ENCODE measurements around the gene FSD1.
"Not testable (repeated sequence)": the region's sequence is repeated elsewhere in the genome, so short reads cannot be mapped to it uniquely, and the experiment has no call there.

Gene FSD1

DNA sequence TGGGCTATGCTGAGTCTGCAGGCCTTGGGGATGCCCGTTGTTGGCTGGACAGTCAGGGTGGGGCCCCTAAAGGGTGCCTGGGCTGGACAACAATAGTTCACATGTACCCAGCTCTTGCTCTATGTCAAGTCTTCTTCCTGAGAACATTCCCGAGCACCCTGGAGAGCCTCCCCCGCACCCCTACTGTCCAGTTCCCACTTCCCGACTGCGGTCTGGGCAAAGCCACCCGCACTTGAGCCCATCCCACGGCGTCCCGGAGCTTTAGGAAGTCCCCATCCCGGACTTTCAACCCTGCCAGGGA is 37.9 kb downstream of the FSD1 start:
- in situ Hi-C loops (cut with MboI; ENCODE audit: low sequenced_read_pairs) = no loop called here

DNA sequence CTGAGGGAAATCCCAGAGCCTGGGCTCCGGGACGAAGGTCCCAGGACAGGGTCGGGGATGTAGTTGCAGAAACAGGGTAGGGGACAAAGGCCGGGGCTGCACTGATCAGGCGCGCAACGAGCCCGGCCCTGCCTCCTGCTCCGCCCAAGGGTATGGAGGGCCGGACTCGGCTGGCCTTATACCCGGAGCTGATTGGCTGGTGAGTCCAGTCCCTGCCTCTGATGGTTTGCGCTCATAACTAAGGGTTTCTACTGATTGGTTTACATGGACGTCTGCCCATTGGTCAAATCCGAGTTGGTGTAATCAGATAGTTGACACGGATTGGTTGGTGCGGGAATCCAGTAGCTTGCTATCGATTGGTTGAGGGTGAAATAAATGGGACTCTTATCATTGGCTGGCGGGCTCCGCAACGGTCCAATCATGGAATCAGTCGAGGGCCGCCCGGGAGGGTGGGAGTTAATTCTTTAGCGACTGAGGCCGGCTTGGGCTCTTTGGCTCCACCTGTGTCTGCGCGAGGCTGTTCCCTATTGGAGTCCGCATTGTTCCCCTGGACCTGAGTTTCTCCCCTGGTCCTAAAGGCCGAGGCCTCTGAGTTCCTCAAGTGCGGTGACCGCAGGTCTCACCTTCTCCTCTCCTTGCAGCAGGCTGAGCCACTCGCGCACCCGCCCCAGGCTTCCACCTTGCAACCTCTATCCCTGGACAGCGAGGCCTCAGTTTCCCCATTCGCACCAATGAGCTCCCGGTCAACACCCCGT is 38.4 kb downstream of the FSD1 start:
- in situ Hi-C loops (cut with MboI; ENCODE audit: low sequenced_read_pairs) = no loop called here

DNA sequence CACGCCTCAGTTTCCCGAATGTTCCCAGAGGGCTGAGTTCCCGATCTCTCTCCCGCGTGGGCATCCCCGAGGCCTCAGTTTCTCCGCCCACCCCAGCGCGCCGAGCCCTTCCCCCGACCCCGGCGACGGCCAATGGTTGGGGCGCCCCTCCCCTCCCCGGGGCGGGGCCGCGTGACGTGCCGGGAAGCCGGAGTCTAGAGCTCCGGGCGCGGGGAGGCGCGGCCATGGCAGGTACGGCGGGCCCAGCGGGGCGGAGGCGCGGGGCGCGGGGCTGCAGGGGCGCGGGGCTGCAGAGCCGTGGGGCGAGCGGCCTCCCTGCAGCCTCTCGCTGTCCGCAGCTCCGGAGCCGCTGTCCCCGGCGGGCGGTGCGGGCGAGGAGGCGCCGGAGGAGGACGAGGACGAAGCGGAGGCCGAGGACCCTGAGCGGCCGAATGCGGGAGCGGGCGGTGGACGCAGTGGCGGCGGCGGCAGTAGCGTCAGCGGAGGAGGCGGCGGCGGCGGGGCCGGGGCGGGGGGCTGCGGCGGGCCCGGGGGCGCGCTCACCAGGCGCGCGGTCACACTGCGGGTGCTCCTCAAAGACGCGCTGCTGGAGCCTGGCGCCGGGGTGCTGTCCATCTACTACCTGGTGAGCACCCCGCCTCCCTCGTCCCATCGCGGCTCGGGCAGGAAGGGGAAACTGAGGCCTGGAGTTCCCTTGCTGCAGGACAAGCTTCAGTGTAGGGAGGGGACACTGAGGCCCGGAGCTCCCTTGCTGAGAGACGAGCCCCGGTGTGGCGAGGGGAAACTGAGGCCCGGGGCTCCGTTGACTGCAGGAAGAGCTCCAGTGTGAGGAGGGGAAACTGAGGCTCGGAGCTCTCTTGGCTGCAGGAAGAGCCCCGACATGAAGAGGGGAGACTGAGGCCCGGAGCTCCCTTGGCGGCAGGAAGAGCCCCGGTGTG is 39.2 kb downstream of the FSD1 start, which contains the start of gene MPND:
TSS of gene MPND (plus strand) at position 193 of the 938 bp plus-strand sequence. CDS start at position 225, 32 bp downstream.
- in situ Hi-C loops (cut with MboI; ENCODE audit: low sequenced_read_pairs) = no loop called here

DNA sequence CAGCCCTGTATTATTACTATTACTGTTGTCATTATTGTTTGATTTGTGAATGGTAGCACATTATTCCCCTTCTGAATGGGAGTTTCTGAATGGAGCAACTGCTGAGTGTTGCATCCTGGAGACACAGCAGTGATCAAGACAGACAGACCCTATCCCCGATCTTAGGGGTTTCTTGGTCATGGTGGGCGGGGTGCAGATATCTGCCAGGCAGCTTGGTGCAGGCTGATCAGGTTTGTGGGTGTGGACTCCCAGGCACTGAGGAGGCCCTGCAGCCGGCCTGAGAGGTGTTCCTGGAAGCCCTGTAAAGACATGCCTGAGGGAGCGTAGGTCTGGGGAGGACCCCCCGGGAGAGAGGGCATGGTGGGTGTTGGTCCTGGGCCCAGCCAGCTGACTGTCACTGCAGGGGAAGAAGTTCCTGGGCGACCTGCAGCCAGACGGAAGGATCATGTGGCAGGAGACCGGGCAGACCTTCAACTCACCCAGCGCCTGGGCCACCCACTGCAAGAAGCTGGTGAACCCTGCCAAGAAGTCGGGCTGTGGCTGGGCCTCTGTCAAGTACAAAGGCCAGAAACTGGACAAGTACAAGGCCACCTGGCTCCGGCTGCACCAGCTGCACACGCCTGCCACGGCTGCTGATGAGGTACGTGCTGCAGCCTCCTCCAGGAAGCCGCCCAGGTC is 41.1 kb downstream of the FSD1 start:
- in situ Hi-C loops (cut with MboI; ENCODE audit: low sequenced_read_pairs) = no loop called here

DNA sequence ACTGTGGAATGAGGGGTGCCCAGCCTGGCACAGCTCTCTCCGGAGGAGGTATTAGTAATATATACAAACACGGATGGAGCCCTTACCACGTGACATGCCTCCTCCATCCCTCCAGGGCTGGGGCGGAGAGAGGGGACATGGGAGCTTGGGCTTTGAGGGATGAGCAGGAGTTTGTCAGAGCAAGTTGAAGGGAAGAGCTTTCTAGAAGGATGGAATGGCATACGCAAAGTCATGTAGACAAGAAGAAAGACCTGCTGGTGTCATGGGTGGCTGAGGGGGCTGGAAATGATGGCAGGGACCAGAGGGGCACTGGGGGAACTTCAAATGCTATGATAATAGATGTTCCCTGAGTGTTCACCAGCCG is 41.6 kb downstream of the FSD1 start:
- in situ Hi-C loops (cut with MboI; ENCODE audit: low sequenced_read_pairs) = no loop called here

DNA sequence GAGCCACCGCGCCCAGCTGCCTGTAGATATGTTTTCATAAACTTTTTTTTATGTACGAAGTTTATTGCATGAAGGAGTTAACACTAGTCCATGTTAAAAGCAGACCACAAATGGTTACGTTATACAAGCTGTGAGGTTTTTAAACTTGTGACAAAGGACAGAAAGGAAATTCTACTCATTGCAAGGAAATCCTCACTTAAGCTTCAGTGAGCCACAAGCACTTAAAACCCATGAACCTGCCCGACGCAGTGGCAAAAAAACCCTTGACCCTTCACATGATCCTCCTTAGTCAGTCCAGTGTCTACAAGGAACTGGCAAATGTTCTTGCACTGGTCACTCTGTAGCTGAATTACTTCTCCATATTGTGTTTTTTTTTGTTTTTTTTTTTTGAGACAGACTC is 43.1 kb downstream of the FSD1 start:
- in situ Hi-C loops (cut with MboI; ENCODE audit: low sequenced_read_pairs) = no loop called here

DNA sequence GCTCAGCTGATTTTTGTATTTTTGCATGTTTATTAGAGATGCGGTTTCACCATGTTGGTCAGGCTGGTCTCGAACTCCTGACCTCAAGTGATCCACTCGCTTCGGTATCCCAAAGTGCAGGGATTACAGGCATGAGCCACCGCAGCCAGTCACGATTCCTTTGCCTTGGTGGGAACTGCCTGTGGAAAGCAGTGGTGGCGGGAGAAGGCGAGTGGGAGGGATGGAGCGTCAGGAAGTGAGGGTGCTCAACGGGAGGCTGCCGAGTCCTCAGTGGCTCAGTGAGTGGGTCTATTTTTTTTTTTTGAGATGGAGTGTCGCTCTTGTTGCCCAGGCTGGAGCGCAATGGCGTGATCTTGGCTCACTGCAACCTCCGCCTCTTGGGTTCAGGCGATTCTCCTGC is 44.8 kb downstream of the FSD1 start:
- in situ Hi-C loops (cut with MboI; ENCODE audit: low sequenced_read_pairs) = not testable (repeated sequence)

DNA sequence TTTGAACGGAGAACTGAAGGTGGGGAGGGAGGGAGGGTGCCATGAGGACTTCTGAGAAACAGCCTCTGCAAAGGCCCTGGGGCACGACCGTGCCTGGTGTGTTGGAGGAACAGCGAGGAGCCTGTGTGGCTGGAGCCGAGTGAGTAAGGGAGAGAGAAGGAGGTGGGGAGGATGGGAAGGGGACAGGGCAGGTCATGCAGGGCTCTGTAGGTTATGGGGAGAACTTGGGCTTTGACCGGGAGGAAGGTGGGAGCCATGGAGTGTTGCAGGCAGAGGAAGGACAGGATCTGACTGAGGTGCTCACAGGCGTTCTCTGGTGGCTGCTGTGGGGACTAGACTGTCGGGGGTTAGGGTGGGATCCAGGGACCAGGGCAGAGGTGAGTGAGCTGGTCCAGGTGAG is 45.7 kb downstream of the FSD1 start:
- in situ Hi-C loops (cut with MboI; ENCODE audit: low sequenced_read_pairs) = no loop called here

DNA sequence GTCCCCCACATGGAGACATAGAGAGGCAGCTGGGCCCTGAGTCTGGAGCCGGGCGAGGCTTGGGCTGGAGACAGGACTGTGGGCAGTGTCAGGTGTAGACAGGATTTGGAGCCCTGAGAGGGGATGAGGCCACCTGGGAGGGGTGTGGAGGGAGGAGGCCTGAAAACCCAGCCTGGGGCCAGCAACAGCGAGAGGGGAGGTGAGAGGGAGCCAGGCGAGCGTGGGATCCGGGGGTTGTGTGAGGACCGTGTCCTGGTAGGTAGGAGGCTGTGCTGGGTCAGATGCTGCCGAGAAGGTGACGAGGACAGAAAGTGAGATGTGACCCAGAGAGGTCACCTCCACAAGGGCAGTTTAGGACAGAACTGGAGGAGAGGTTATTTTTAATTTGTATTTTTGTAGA is 46.3 kb downstream of the FSD1 start:
- in situ Hi-C loops (cut with MboI; ENCODE audit: low sequenced_read_pairs) = no loop called here

DNA sequence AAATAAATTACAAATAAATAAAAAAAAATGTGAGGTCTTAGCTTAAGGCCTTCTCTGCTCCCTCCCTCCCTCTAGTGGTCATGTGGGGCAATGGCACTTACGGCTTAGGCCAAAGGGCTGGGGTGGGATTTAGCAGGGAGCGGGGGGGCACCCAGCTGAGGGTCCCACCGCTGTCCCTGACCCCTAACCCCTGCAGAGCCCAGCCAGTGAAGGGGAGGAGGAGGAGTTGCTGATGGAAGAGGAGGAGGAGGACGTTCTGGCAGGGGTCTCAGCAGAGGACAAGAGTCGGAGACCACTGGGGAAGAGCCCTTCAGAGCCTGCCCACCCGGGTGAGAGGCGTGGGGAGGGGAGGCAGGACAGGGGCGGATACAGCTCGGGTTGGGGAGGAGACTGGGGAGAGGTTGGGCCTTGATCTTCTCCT is 48.3 kb downstream of the FSD1 start:
- in situ Hi-C loops (cut with MboI; ENCODE audit: low sequenced_read_pairs) = no loop called here

DNA sequence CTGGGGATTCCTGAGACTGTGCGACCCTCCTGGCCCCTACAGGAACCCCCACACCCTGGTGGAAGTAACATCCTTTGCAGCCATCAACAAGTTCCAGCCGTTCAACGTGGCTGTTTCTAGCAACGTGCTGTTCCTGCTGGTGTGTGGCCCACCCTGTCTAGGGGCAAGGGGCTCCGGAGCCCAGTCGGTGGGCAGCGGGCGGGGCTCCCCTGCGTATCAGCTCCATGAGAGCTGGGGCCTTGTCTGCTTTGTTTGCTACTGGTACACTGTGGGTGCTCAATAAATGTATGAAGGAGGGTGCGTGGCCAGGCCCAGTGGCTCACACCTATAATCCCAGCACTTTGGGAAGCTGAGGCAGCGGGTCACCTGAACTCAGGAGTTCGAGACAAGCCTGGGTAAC is 49.9 kb downstream of the FSD1 start:
- in situ Hi-C loops (cut with MboI; ENCODE audit: low sequenced_read_pairs) = no loop called here

DNA sequence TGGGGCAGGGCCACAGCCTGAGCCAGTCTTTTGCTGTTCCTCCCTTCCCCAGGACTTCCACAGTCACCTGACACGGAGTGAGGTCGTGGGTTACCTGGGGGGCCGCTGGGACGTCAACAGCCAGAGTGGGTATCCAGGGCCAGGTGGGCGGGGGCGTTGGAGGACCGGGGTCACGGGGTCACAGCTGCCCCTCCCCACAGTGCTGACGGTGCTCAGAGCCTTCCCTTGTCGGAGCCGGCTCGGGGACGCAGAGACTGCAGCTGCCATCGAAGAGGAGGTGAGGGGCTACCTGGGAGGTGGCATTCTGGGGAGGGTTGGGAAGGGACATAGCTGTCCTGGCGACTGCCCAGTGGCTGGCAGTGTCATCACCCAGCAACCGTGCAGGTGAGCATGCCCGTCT is 50.5 kb downstream of the FSD1 start:
- in situ Hi-C loops (cut with MboI; ENCODE audit: low sequenced_read_pairs) = no loop called here

DNA sequence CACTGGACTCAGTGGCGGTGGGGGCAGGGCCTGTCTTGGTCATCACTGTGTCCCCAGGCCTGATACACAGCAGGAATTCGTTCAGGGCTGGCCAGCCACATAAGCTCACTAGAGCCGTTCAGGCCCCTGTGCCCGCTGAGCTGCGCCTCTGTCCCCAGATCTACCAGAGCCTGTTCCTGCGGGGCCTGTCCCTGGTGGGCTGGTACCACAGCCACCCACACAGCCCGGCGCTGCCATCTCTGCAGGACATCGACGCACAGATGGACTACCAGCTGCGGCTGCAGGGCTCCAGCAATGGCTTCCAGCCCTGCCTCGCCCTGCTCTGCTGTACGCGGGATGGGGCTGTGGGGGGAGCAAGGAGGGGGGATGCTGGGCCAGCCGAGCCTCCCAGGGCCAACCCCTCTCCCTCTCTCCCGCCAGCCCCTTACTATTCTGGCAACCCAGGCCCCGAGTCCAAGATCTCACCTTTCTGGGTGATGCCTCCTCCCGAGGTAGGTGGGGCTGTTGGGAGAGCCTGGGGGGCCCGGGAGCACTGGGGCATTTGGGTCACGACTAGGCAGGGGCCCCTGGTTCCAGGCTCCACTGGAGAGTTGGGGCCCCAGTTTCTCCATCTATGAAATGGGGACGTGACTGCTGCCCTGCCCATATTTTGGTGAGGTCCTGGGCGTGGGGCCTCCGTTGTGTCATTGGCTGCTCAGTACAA is 52.8 kb downstream of the FSD1 start:
- in situ Hi-C loops (cut with MboI; ENCODE audit: low sequenced_read_pairs) = no loop called here

DNA sequence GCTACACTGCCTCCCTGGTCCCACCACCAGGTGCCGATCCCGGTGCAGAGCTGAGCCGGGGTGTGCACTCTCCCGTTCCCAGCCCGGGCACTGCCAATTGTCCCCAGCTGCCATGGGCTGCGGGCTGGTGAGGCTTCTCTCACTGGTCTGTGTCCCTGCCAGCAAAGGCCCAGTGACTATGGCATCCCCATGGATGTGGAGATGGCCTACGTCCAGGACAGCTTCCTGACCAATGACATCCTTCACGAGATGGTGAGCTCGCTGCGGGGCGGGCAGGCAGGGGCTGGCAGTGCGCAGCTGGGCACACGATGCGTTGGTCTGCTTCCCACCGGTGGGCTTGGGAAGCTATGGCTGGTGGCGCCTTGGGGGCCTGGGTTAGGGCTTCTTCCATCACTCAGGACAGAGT is 53.5 kb downstream of the FSD1 start:
- in situ Hi-C loops (cut with MboI; ENCODE audit: low sequenced_read_pairs) = no loop called here

DNA sequence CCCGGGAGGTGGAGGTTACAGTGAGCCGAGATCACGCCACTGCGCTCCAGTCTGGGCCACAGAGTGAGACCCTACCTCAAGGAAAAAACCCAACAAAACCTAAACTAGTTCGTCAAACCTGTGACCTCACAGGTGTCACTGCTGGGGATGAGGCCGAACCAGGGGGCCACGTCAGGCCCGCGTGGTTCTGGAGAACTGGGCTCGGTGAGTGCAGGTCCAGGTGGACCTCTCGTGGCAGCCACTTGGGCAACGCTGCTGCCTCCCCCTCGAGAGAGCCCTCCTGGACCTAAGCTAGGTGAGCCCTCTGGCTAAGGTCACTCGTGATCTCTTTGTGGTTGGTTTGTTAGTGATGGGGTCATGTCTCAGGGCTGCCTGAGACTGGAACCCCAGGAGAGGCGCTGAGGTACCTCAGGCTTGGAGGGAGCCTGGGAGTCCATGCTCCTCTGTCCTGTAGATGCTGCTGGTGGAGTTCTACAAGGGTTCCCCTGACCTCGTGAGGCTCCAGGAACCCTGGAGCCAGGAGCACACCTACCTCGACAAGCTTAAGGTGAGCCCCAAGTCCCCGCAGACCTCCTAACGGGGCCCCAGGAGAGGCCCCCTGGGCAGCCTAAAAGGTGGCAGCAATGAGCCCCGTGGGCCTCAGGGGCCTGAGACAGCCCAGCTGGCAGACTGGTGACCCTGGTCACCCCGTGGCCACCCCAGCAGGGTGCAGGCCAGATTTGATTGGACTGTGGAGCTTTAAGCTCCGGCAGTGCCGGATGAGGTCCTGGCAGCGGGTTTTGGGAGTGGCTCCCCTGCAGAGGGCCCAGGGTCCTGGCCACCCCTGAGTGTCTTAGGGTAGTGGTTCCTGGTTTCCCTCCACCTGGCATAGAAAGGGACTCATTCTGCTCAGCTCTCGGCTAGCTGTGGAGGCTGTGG is 54.6 kb downstream of the FSD1 start:
- in situ Hi-C loops (cut with MboI; ENCODE audit: low sequenced_read_pairs) = no loop called here

DNA sequence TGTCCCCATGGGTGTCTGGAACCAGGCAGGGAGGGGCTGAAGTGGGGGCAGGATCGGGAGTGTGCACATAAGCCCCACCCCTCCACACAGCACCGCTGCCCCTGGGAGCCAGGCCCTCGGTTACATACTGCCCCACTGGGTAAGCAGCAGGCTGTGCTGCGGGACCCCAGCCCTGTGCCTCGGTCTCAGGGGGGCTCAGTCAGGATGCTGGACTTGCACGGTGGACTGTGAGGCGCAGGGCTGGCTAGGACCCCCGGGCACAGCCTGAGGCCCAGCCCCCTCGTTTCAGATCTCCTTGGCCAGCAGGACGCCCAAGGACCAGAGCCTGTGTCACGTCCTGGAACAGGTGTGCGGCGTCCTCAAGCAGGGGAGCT is 55.2 kb downstream of the FSD1 start:
- in situ Hi-C loops (cut with MboI; ENCODE audit: low sequenced_read_pairs) = no loop called here

DNA sequence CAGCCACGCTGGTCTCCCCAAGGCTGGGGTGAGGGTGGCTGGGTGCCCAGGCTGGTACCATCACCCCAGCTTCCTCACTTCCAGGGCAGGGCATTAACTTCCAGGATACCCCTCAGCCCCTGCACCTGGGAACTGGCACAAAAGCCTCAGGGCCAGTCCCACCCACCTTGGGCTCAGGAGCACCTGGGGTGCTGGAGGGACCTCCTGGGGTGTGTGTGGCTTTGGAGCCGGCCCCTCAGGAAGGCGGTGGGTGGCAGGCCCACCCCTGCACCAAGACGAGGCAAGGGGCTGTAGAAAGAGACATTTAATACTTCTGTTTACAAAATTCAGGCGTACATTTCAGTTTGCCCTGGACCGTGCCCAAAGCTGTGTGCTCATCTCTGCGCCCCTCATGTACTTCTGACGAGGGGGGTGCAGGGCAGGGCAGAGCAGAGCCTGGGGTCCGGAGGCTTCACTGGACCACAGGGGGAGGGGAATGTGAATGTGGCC is 55.7 kb downstream of the FSD1 start:
- in situ Hi-C loops (cut with MboI; ENCODE audit: low sequenced_read_pairs) = no loop called here

DNA sequence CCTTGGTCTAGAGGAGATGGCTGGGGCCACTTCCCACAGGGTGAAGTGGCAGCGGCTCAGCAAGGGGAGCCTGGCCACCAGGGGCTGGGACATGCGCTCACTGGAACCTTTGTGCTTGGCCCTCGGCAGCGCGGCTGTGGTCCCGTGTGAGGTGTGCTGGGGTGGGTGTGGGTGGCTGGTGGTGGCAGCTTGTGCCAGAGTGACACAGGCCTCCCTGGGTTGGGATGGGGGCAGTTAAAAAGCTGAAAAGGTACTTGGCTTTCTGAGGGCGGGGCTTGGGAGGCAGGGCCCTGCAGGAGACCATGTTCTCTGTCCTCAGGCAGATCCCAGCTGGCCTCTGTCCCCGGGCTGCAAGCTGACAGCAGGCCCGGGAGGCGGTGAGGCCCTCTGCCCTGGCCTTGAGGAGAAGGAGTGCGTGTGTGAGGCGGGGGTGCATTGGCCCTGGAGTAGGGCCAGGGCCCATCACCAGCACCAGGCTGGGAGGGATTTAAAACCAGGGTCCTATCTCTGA is 56.3 kb downstream of the FSD1 start:
- in situ Hi-C loops (cut with MboI; ENCODE audit: low sequenced_read_pairs) = no loop called here

DNA sequence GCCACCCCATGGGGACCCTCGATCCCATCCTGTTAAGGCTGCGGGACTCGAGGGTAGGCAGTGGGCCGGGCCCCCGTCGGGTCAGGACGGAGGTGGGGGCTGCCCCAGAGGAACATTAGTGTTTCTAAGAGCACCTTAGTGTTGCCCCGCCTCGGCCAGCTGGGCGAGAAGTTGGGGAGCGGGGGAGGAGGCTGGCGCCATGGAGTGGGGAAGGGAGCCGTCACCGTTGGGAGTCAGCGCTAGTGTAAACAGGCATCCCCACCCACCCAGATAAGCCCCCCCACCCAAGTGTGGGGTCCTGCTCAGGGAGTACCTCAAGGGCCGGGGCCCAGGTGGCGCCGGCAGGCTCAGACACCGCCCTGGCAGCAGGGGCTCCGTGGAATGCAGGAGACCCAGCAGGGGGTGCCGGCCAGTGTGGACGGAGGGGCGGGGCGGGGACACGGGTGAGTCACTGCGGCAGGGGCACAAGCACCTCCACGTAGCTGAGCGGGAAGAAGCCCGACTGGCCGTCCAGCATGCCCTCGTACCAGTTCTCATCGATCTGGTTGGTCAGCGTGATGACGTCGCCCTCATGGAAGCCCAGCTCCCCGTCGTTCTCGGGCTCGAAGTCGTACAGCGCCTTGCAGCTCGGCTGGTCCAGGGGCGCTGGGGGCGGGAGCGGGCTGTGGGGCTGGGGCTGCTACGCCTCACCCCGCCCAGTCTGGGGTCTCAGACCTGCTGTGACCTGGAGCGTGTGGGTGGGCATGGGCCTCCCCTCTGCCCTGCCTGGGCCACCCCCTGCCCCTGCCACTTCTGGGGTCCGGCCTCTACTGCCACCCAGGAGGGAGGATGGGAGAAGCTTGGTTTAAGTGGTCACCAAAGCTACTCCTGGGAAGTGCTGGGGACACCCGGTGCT is 57.0 kb downstream of the FSD1 start:
- in situ Hi-C loops (cut with MboI; ENCODE audit: low sequenced_read_pairs) = no loop called here
